Inflammatory macrophage treated with lipopolysaccharide for 4 hours (primary cell): ENCODE results near the gene EFCAB11.

Source experiments
- DNase-seq: peaks from one replicate; pipeline ENCODE4 v3.0.0-alpha.2; 2020

Gene EFCAB11

DNA sequence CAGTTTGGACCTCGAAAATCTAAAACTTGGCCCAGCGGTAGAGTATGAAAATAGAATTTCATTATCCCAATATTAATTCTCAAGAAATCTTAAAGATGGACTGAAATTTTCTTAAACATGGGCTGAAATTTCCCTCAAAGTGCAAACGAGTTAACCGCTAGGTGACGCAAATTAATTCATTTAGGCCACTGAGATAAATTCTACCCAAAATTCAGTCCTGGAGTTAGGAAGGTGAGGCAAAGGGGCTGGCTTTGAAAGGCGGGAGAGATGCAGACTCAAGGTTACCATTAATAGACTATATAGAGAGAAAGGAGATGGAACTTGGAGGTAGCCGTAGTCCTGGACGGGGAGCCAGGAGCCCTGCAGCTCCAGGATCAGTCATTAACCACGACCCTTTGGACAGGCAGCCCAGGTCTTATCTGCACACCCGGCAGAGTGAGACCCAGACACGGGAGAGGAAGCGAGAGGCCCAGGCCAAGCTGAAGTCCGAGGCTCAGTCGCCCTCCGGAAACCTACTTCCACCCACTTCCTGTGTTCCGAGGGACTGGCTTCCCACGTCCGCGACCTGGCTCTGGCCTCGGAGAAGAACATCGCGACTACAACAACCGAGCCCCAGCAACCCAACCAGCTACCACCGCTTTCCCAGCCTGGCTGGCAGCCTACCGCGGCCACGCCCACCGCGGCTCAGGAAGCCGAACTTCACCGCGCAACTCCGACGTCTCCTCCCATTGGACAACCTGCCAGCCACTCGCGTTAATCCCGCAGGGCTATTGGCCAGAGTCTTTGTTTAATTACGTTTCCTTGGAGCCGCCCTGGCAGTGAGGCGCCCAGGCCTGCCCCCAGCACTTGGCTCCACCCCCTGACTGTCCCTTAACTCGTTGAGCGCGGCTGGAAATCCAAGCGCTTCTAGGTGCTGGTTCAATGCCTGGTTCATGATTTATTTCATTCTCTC is at the start of gene EFCAB11:
TSS of gene EFCAB11 (minus strand) at position 661 of the 952 bp plus-strand sequence. CDS start at position 591, 70 bp downstream.
- DNase-seq, result peak; percentile 98

DNA sequence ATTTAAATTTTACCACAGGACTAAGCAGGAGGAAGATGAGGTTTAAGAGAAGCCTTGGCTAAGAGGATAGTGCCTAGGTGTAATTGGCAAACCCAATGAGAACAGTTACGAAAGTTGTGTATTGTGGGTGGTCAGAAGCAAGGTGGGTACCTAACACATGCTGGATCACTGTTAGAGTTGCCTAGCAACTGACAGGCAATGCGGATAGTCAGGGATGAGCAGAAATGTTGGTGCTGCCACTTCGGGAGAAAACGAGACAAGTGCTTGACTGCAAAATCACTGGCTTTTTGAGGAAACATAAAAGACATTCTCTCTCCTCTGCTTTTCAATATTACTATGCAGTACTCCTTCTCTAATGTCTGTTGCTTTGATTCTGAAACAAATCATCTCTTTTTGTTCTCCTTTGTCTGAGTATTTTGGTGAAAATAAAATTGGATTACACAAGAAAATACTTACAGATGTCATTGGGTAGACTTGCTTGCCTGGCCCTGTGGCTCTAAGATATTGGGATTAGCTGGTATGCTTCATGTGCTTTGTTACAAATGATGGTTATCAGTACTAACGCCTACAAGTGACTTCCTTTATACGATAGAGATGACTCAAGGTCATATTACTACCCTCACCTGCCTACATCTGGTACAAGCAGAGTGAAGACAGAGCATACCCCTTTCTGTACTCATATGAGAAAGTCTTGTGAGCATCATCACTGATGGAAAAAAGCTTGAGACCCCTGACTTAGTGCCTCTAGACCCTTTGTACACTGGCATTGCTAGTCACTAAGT is 49.2 kb upstream of the EFCAB11 start:
- DNase-seq, result no peak

DNA sequence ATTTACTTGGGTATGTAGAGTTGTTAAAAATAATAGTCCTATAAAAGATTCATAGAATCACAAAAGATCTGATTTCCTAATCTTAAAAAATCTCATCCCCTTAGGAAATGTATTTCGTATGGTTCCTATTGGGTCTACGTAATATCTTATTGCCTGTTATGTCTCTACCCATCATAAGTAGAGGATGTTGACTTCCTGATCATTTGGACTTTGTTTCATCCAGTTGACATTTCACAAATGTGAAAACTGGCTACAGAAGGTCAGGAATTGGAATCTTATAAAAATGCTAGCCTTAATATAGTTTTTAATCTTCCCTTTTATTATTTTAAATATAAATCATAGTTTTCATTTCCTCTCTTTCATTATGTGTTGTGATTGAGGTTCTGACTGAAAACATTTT is 46.4 kb upstream of the EFCAB11 start:
- DNase-seq, result no peak

GRCh38 chr14:89996963-89997362 is 42.4 kb upstream of the EFCAB11 start:
- DNase-seq, result no peak

DNA sequence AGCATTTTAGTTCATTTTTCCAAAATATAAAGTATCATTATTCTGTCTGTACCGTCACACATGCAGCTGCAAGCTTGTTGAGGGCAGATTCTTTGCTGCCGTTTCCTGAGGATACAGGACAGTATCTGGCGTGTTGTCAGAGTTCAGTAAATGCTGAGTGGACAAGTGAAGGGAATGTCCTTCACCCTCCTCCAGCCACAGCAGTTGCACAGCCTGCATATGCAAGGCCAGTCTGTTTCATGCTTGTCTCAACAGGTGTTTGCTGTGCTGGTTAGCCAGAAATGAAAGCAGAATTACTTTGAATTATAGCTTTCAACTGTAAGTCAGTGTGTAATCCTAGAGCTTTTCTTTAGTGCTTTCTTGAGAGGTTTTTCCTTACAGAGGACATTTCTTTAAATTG is 37.7 kb upstream of the EFCAB11 start:
- DNase-seq, result no peak

- no peak for DNase-seq
Observed at GRCh38 chr14:89990623-89991275, 36.2 kb upstream of the EFCAB11 start.

DNA sequence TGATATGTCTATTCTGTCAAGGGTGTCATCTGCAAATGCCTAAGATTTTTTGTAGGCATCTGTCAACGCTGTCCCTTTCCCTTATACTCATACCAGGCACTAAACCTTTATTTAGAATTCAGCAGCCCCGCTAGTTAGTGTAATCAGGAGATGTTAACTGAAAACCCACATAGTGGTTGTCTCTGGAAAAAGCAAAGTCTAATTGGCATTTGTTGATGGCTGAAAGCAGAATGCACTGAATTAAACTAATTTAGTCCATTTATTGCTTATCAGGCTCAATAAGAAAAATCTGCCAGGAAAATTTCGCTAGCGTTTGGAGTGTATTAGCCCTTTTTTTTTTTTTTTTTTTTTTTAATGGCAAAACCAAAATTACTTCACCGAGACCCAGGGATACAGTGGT is 35.7 kb upstream of the EFCAB11 start:
- no peak for DNase-seq

GRCh38 chr14:89988787-89989186 is 34.3 kb upstream of the EFCAB11 start:
- DNase-seq, result no peak

GRCh38 chr14:89987161-89987475 is 32.6 kb upstream of the EFCAB11 start:
- no peak for DNase-seq

DNA sequence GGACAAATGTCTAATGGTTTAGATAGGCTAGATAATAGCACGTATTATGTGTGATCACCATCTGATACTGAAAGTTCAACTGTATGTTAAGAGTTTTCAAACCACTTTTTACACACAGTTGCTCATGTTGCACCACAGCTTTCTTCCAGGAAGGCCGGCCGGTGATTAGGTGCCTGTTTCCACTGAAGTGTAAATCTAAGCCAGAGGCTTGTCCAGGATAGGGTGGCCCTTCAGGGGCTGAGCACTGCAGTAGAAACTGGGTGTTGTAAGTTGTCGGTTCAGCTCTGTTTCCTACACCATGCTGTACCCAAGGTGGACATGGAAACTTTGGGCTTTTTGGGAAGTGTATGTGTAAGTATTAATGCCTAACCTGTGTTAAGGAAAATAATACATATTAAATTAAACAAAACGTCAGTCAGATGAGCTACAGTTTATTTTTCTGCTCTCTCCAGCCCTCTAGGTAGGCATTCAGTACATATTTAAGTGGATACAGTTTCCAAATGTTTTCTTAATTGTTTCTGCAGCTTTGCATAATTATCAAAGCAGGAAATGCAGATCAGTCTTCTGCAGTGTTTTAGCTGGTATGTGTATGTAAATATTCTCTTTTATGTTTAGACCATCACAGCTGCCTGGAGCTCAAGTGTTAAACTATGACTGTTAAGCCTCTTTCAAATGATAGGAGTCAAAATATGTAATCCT is 32.1 kb upstream of the EFCAB11 start:
- DNase-seq, result no peak

DNA sequence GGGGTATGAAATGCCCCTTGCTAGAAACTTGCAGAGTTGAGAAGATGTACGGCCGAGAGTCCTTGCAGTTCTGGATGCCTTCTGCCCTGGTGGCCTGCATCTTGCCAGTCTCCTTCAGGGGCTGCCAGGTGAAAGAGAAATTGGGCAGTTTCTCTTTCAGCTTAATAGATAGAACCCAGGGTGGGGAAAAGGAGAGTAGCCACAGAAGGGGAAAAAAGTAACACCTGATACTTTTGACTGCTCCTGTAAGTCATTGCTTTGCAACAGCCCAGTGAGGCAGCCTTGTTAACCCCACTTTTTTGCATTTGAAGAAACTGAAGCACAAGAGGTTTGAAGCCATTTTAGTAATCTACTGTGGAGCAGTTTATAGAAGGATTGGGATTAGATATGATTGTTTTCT is 28.8 kb upstream of the EFCAB11 start:
- DNase-seq, result no peak

DNA sequence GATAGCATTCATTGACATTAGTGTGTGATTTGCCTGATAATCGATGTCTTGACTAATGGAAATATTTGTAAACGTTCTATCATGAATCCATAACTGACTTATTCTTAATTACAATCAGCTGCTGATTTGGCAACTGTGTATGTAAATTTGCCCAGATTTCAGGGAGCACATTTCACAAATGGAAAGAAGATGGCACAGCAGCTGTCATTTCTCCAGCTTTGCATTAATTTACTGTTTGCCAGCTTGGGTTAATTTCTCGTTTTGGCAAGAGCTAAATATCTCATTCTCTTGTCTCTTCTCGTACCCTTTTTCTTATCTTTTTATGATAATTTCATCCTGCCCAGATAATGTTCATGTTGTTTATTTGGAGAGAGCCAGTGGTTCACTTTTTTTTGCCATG is 24.1 kb upstream of the EFCAB11 start:
- DNase-seq, result no peak

DNA sequence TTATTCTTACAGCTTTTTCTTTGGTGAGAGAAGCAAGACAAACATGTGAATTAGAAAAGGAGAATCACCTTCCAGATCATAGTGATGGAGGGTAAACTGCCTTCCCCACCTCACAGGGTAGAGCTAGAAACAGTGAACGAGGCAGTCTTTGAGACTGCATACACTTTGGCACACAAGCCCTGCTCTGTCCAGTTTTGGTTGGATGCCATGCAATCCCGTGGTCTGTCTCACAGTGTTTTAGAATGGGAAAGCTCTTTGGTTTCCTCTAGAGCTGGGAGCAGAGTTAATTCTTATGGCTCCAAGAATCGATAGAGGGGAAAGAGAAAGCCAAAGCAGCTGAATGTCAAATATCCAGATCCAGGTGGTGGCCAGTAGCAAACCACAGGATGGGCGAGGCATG is 23.1 kb upstream of the EFCAB11 start:
- no peak for DNase-seq

DNA sequence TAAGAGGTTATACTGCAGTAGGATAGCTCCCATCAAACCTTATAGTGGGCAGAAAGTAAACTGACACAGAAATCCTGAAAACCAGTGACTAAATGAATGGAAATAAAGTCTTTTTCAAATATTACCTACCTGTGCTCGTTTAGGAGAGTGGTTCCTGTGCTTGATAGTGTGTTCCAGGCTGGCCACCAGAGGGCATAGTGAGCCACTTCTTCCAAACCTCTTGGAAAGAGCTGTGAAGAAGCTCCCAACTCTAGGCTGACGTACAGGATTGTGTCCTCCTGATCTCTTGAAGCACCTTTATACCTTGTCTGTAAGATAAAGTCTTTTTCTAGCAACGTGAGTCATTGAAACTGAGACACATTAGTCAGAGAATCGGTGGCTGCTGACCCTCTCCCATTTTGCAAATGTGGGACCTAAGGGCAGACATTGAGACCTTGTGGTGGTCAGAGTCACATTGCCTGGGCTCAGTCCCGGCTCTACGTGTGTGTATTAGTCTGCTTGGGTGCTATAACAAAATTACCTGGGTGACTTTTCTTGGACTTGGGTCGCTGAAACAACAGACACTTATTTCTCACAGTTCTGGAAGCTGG is 18.8 kb upstream of the EFCAB11 start:
- DNase-seq, result peak; percentile 69

DNA sequence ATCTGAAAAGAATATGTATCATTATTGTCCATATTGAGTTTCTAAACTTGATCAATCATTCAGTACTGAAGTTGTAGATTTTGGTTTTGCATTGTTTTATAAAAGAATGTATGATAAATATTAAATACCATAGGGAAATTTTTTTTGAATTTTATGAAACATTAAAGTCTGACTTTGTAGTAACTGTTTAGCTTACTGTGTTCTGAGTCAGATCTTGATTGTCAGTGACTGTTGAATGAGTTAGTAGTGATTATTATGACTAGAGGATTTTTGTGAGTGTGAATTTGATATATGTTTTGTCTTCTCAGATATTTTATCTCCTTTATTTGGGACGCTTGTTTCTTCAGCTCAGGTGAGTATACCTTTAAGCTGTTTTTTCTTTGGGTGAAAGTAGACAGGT is 11.3 kb upstream of the EFCAB11 start:
- no peak for DNase-seq

GRCh38 chr14:89963288-89963978 is 8.9 kb upstream of the EFCAB11 start:
- no peak for DNase-seq

DNA sequence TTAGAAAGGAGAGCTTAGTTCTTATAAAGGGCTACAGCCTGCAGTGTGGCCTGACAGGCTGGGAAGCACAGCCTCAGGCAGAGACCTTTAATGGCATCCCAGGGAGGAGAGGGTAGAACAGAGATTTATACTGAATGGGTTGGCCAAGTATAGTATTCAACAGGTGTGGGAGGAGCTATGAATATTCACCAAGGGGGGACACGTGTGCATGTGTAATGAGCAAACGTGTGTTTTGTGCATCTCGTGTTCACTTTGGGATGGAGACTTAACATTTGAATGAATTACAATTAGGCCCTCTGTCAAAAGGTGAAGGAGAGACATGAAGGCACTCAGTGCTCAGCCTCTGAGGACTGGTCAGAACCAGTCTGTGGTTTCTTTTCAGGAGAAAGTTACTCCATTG is 6.4 kb upstream of the EFCAB11 start:
- no peak for DNase-seq

- no peak for DNase-seq
Observed at GRCh38 chr14:89959853-89960445, 5.4 kb upstream of the EFCAB11 start.

- DNase-seq, result no peak
Observed at GRCh38 chr14:89958966-89959365, 4.4 kb upstream of the EFCAB11 start.

DNA sequence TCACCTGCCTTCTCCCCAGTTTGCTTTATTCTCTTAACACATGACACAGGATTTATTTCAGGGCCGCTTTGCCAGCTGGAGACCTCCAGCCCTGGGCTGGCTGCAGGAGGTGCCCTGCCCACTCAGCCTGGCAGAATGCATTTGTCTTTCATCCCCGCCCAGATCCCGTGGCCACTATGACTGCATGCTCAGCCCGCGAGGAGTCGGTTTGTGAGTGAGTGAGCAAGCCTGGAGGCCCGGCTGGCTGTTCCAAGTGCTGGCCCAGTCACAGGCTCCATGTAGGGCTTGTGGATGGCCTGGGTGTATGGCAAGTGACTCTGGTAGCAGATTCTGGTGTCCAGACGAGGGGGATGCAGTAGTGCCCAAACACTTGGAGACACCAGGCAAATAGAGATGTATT is 3.3 kb upstream of the EFCAB11 start:
- no peak for DNase-seq

GRCh38 chr14:89957376-89957775 is 2.8 kb upstream of the EFCAB11 start:
- DNase-seq, result no peak

GRCh38 chr14:89956661-89957009 is 2.1 kb upstream of the EFCAB11 start:
- no peak for DNase-seq
